Activated T-cell treated with anti-CD3 and anti-CD28 coated beads for 4 hours (primary cell): ENCODE results near the gene DCAKD.

Source experiments
- DNase-seq: peaks from one replicate; pipeline ENCODE4 v3.0.0-alpha.2; 2020

Gene DCAKD

GRCh38 chr17:45051060-45051719 is at the start of gene DCAKD:
Gene DCAKD (minus strand): TSS chr17:45051632. CDS start chr17:45034885, 16,747 bp downstream.
- peak; percentile 72 for DNase-seq

GRCh38 chr17:45098869-45099616 is 47.6 kb upstream of the DCAKD start:
- peak; percentile 64 for DNase-seq

GRCh38 chr17:45098081-45098868 is 46.8 kb upstream of the DCAKD start:
- no peak for DNase-seq

- DNase-seq = no peak
Observed at GRCh38 chr17:45096926-45097325, 45.5 kb upstream of the DCAKD start.

- no peak for DNase-seq
Observed at GRCh38 chr17:45096141-45096540, 44.7 kb upstream of the DCAKD start.

- DNase-seq = no peak
Observed at GRCh38 chr17:45093444-45094110, 42.1 kb upstream of the DCAKD start.

GRCh38 chr17:45092911-45093430 is 41.5 kb upstream of the DCAKD start:
- DNase-seq = no peak

- DNase-seq = no peak
Observed at GRCh38 chr17:45091778-45092425, 40.5 kb upstream of the DCAKD start.

- no peak for DNase-seq
Observed at GRCh38 chr17:45090711-45091110, 39.3 kb upstream of the DCAKD start.

GRCh38 chr17:45088741-45089140 is 37.3 kb upstream of the DCAKD start:
- no peak for DNase-seq

- no peak for DNase-seq
Observed at GRCh38 chr17:45087978-45088377, 36.5 kb upstream of the DCAKD start.

- DNase-seq = no peak
Observed at GRCh38 chr17:45087504-45087975, 36.1 kb upstream of the DCAKD start.

GRCh38 chr17:45086865-45087503 is 35.6 kb upstream of the DCAKD start:
- DNase-seq = no peak

GRCh38 chr17:45086391-45086790 is 35.0 kb upstream of the DCAKD start:
- DNase-seq = no peak

GRCh38 chr17:45081047-45081703 is 29.7 kb upstream of the DCAKD start:
- DNase-seq = no peak

- no peak for DNase-seq
Observed at GRCh38 chr17:45077643-45078042, 26.2 kb upstream of the DCAKD start.

- DNase-seq = no peak
Observed at GRCh38 chr17:45073414-45074070, 22.1 kb upstream of the DCAKD start.

GRCh38 chr17:45070809-45071208 is 19.4 kb upstream of the DCAKD start:
- DNase-seq = no peak

- no peak for DNase-seq
Observed at GRCh38 chr17:45070001-45070400, 18.6 kb upstream of the DCAKD start.

- no peak for DNase-seq
Observed at GRCh38 chr17:45067637-45068036, 16.2 kb upstream of the DCAKD start.

- no peak for DNase-seq
Observed at GRCh38 chr17:45063198-45063597, 11.8 kb upstream of the DCAKD start.
